RWPE2 (cell line): ENCODE results near the gene TUSC1.
A peak's percentile ranks its signal among the peaks of the same experiment; 100 is the strongest.
"Not testable (repeated sequence)": the region's sequence is repeated elsewhere in the genome, so short reads cannot be mapped to it uniquely, and the experiment has no call there.

Experiments
- ATAC-seq: fragments of 200-7000 bp; cut with Tn5 transposase; 3 replicates; pipeline ENCODE4 v1.9.1; 2021; ENCODE audit warnings: low read depth
- DNase-seq: peaks from one replicate; pipeline ENCODE4 v3.0.0-alpha.2; 2020; ENCODE audit warnings: low spot score
- H3K27ac ChIP-seq: fragments of 450-650 bp; 2 replicates; pipeline ENCODE4 v1.5.1; 2017; ENCODE audit warnings: mild to moderate bottlenecking; ENCODE audit not compliant: poor library complexity, severe bottlenecking
- H3K27me3 ChIP-seq: fragments of 250-450 bp; sonication (Bioruptor Pico); 2 replicates; pipeline ENCODE4 v1.5.1; 2021; ENCODE audit warnings: mild to moderate bottlenecking, moderate library complexity; ENCODE audit not compliant: insufficient read depth, poor library complexity, severe bottlenecking
- H3K36me3 ChIP-seq: fragments of 250-450 bp; sonication (Bioruptor Pico); 2 replicates; pipeline ENCODE4 v1.5.1; 2020; ENCODE audit warnings: low read depth, mild to moderate bottlenecking, moderate library complexity
- H3K4me1 ChIP-seq: fragments of 250-450 bp; sonication (Bioruptor Pico); 2 replicates; pipeline ENCODE4 v1.5.1; 2021; ENCODE audit warnings: mild to moderate bottlenecking, moderate library complexity; ENCODE audit not compliant: insufficient read depth, poor library complexity, severe bottlenecking
- H3K4me3 ChIP-seq: fragments of 250-450 bp; sonication (Bioruptor Pico); 2 replicates; pipeline ENCODE4 v1.5.1; 2021; ENCODE audit warnings: mild to moderate bottlenecking, moderate library complexity; ENCODE audit not compliant: severe bottlenecking
- H3K9me3 ChIP-seq: fragments of 250-450 bp; sonication (Bioruptor Pico); 2 replicates; pipeline ENCODE4 v1.5.1; 2021; ENCODE audit warnings: mild to moderate bottlenecking, moderate library complexity; ENCODE audit not compliant: severe bottlenecking
- CTCF ChIP-seq: fragments of 450-650 bp; IDR thresholded peaks from one replicate; pipeline ENCODE4 v1.5.1; 2017; ENCODE audit warnings: mild to moderate bottlenecking, moderate library complexity; ENCODE audit not compliant: poor library complexity, severe bottlenecking

Gene TUSC1

GRCh38 chr9:25691786-25692185 lies 13.5 kb upstream of the TUSC1 start:
- no peaks in the 10 kb centered on the region for H3K4me1 ChIP-seq
- H3K4me3 ChIP-seq: no peak overlapping the region
- no peak for DNase-seq
- no peaks in the 10 kb centered on the region for H3K9me3 ChIP-seq
- no peaks in the 10 kb centered on the region for H3K27me3 ChIP-seq
- no peaks in the 10 kb centered on the region for H3K36me3 ChIP-seq
- no peak for ATAC-seq
- no peak for TF ChIP-seq CTCF
- no peak overlapping the region for H3K27ac ChIP-seq

- Histone ChIP-seq H3K36me3 (no peaks in the 10 kb centered on the region), H3K4me3 (no peak overlapping the region), H3K4me1 (peaks cover under 1% of the 10 kb centered on the region), H3K9me3 (no peaks in the 10 kb centered on the region), H3K27me3 (no peaks in the 10 kb centered on the region), H3K27ac (no peak overlapping the region)
- no peak for TF ChIP-seq CTCF
- DNase-seq (no peak), ATAC-seq (no peak)
Observed at GRCh38 chr9:25684321-25684720, 6.1 kb upstream of the TUSC1 start.

GRCh38 chr9:25681266-25681665 lies 3.0 kb upstream of the TUSC1 start:
- H3K36me3 ChIP-seq: no peaks in the 10 kb centered on the region
- no peak for TF ChIP-seq CTCF
- H3K4me1 ChIP-seq: peaks cover 7% of the 10 kb centered on the region
- H3K27ac ChIP-seq: no peak overlapping the region
- DNase-seq (no peak), ATAC-seq (no peak)
- H3K27me3 ChIP-seq: no peaks in the 10 kb centered on the region
- H3K9me3 ChIP-seq: no peaks in the 10 kb centered on the region
- no peak overlapping the region for H3K4me3 ChIP-seq

GRCh38 chr9:25678846-25679360 lies 659 bp upstream of the TUSC1 start:
- H3K27ac ChIP-seq: peak overlapping the region; percentile 89
- no peak for TF ChIP-seq CTCF

GRCh38 chr9:25677301-25678146 lies 720 bp downstream of the TUSC1 start:
- no peaks in the 10 kb centered on the region for H3K9me3 ChIP-seq
- peaks cover 7% of the 10 kb centered on the region for H3K4me1 ChIP-seq
- H3K27ac ChIP-seq: peak overlapping the region; percentile 89
- no peaks in the 10 kb centered on the region for H3K27me3 ChIP-seq
- DNase-seq: peak; percentile 83
- no peaks in the 10 kb centered on the region for H3K36me3 ChIP-seq
- peak; percentile 89 for ATAC-seq
- no peak for TF ChIP-seq CTCF
- H3K4me3 ChIP-seq: peak overlapping the region; percentile 69

More at GRCh38 chr9:25678846-25679360, 659 bp upstream of the TUSC1 start:
- Histone ChIP-seq H3K4me1 (peaks cover 7% of the 10 kb centered on the region), H3K9me3 (no peaks in the 10 kb centered on the region), H3K36me3 (no peaks in the 10 kb centered on the region), H3K27me3 (no peaks in the 10 kb centered on the region), H3K4me3 (peak overlapping the region; percentile 69)
- no peak for DNase-seq
- ATAC-seq: no peak

GRCh38 chr9:25675858-25676257 lies 2.4 kb downstream of the TUSC1 start:
- ATAC-seq, DNase-seq, H3K27me3 ChIP-seq: not testable (repeated sequence)

More at GRCh38 chr9:25675858-25676257, 2.4 kb downstream of the TUSC1 start:
- not testable (repeated sequence) for H3K9me3 ChIP-seq, H3K36me3 ChIP-seq, H3K4me3 ChIP-seq, H3K27ac ChIP-seq, H3K4me1 ChIP-seq
